ENCODE data around the gene MYH6.

DNA sequence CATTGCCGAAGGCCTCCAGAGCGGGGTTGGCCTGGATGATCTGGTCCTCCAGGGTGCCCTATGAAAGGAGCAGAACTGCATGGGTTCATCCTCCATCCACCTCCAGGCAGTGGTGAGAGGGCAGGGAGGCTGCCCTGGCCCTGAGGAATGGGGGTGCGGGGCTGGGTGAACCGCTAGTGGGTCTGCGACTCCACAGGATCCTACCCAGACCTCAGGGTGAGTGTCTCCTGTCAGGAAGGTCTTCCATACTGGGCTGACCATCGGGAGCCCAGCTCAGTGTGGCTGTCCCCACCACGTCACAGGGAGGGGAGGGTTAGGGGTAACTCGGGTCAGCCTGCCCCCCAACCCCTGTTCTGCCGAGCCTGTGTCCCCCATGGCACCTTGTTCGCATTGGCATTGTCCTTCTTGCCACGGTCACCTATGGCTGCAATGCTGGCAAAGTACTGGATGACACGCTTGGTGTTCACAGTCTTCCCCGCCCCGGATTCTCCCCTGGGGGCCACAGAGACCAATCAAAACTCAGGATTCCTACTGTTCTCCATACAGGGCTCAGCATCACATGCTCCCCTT, 3.7 kb downstream of the MYH6 start:
- TF ChIP-seq, protein P1, sequence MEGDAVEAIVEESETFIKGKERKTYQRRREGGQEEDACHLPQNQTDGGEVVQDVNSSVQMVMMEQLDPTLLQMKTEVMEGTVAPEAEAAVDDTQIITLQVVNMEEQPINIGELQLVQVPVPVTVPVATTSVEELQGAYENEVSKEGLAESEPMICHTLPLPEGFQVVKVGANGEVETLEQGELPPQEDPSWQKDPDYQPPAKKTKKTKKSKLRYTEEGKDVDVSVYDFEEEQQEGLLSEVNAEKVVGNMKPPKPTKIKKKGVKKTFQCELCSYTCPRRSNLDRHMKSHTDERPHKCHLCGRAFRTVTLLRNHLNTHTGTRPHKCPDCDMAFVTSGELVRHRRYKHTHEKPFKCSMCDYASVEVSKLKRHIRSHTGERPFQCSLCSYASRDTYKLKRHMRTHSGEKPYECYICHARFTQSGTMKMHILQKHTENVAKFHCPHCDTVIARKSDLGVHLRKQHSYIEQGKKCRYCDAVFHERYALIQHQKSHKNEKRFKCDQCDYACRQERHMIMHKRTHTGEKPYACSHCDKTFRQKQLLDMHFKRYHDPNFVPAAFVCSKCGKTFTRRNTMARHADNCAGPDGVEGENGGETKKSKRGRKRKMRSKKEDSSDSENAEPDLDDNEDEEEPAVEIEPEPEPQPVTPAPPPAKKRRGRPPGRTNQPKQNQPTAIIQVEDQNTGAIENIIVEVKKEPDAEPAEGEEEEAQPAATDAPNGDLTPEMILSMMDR (IDR thresholded peaks at IDR 0.05; ENCODE audit: low read depth, low read length, missing input control), result no peak
- no peak for TF ChIP-seq FOXA2 (IDR thresholded peaks at IDR 0.05)
- TF ChIP-seq, protein P2, sequence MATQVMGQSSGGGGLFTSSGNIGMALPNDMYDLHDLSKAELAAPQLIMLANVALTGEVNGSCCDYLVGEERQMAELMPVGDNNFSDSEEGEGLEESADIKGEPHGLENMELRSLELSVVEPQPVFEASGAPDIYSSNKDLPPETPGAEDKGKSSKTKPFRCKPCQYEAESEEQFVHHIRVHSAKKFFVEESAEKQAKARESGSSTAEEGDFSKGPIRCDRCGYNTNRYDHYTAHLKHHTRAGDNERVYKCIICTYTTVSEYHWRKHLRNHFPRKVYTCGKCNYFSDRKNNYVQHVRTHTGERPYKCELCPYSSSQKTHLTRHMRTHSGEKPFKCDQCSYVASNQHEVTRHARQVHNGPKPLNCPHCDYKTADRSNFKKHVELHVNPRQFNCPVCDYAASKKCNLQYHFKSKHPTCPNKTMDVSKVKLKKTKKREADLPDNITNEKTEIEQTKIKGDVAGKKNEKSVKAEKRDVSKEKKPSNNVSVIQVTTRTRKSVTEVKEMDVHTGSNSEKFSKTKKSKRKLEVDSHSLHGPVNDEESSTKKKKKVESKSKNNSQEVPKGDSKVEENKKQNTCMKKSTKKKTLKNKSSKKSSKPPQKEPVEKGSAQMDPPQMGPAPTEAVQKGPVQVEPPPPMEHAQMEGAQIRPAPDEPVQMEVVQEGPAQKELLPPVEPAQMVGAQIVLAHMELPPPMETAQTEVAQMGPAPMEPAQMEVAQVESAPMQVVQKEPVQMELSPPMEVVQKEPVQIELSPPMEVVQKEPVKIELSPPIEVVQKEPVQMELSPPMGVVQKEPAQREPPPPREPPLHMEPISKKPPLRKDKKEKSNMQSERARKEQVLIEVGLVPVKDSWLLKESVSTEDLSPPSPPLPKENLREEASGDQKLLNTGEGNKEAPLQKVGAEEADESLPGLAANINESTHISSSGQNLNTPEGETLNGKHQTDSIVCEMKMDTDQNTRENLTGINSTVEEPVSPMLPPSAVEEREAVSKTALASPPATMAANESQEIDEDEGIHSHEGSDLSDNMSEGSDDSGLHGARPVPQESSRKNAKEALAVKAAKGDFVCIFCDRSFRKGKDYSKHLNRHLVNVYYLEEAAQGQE (IDR thresholded peaks at IDR 0.05), result no peak
- TF ChIP-seq SP1 (IDR thresholded peaks at IDR 0.05), result no peak
- TF ChIP-seq, protein P3, sequence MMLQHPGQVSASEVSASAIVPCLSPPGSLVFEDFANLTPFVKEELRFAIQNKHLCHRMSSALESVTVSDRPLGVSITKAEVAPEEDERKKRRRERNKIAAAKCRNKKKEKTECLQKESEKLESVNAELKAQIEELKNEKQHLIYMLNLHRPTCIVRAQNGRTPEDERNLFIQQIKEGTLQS (IDR thresholded peaks at IDR 0.05), result no peak
- no peak for TF ChIP-seq TAF1 (conservative IDR thresholded peaks at IDR 0.05)
- TF ChIP-seq RAD21 (IDR thresholded peaks at IDR 0.05), result no peak
- TF ChIP-seq YY1 (IDR thresholded peaks at IDR 0.05), result no peak
- no peak for TF ChIP-seq RXRA (IDR thresholded peaks at IDR 0.05)
- TF ChIP-seq GABPA (IDR thresholded peaks at IDR 0.05 in 1 of 2, conservative IDR thresholded peaks at IDR 0.05 in 1 of 2), result no peak

Measured in liver (tissue), 3 donors.